Endothelial cell of umbilical vein (primary cell): ENCODE measurements around the gene ADH7.

ENCODE experiments used
- CTCF ChIP-seq, 2 donors: IDR thresholded peaks; 1 replicate in 1 of 2; 2 replicates in 1 of 2; pipeline ENCODE4 v1.5.1; 2011; ENCODE audit warnings: low read length in 2 of 2, mild to moderate bottlenecking in 2 of 2, moderate library complexity in 2 of 2, control low read depth in 1 of 2, inconsistent platforms in 1 of 2, low read depth in 1 of 2; ENCODE audit not compliant: insufficient read depth in 1 of 2; ENCODE audit errors: extremely low read depth in 1 of 2
- EZH2 ChIP-seq: IDR thresholded peaks from 2 replicates; pipeline ENCODE4 v1.6.1; 2012; ENCODE audit warnings: borderline replicate concordance, low read depth, mild to moderate bottlenecking, moderate library complexity, low read length, inconsistent platforms; ENCODE audit not compliant: severe bottlenecking
- FOS ChIP-seq: IDR thresholded peaks from 2 replicates; pipeline ENCODE4 v1.6.1; 2011; ENCODE audit warnings: mild to moderate bottlenecking, low read length, moderate library complexity, borderline replicate concordance; ENCODE audit not compliant: insufficient read depth
- GATA2 ChIP-seq: IDR thresholded peaks from 2 replicates; pipeline ENCODE4 v1.7.0; 2011; ENCODE audit warnings: low read depth, mild to moderate bottlenecking, moderate library complexity, mixed read lengths, low read length; ENCODE audit not compliant: insufficient read length, insufficient read depth
- JUN ChIP-seq: IDR thresholded peaks from 2 replicates; pipeline ENCODE4 v1.6.1; 2011; ENCODE audit warnings: borderline replicate concordance, low read depth; ENCODE audit not compliant: insufficient read length, insufficient read depth
- MAX ChIP-seq: IDR thresholded peaks from 2 replicates; pipeline ENCODE4 v1.6.1; 2011; ENCODE audit not compliant: insufficient read depth, insufficient read length
- MYC ChIP-seq: IDR thresholded peaks from one replicate; pipeline ENCODE4 v1.6.1; 2011; ENCODE audit warnings: mild to moderate bottlenecking, low read depth, low read length
- POLR2A ChIP-seq: IDR thresholded peaks from 2 replicates; pipeline ENCODE4 v1.6.1; 2012; ENCODE audit warnings: low read depth, mild to moderate bottlenecking, control low read depth, low read length
- POLR2AphosphoS5 ChIP-seq: IDR thresholded peaks from 2 replicates; pipeline ENCODE4 v1.6.1; 2012; ENCODE audit warnings: low read depth, mild to moderate bottlenecking, control low read depth, low read length, moderate library complexity; ENCODE audit not compliant: insufficient read depth

GRCh38 chr4:99447513-99447912 is 12.4 kb upstream of the ADH7 start:
- TF ChIP-seq CTCF (IDR thresholded peaks at IDR 0.05; ENCODE audit: extremely low read depth in 1 of 2, insufficient read depth in 1 of 2, low read depth in 1 of 2, low read length in 2 of 2) (no peak), POLR2AphosphoS5 (no peak), MYC (no peak), POLR2A (no peak), JUN (no peak), EZH2 (no peak), GATA2 (no peak), MAX (no peak), FOS (no peak)
